ENCODE results near the gene C1RL.
"Not testable (repeated sequence)": the region's sequence is repeated elsewhere in the genome, so short reads cannot be mapped to it uniquely, and the experiment has no call there.

Gene C1RL

DNA sequence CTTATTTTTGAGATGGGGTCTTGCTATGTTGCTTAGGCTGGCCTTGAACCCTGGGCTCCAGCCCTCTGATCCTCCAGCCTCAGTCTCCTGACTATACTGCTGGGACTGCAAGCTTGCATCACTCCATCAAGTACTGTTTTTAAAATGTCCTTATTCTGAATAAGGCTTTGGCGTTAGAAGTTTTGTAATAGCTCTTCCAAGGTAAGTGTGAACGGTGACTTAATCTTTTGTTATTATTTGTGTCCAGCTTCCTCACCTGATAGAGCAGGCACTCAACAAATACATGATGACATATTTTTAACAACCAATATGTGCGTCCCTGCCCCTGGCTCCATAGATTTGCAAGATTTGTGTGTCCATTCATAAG is 1.4 kb downstream of the C1RL start:
- Histone ChIP-seq H3K36me3 (ENCODE audit: insufficient read depth, low read length) (no peaks in the 10 kb centered on the region; the same call in 1 of the 2 replicates), H3K27ac (ENCODE audit: low read depth, low read length, poor library complexity, severe bottlenecking) (no peak overlapping the region), H3K9me2 (ENCODE audit: low read depth, low read length) (no peaks in the 10 kb centered on the region), H2AFZ (ENCODE audit: low read length) (no peak overlapping the region), H3K9me3 (ENCODE audit: low read length) (peaks cover 8% of the 10 kb centered on the region; the same call in 1 of the 2 replicates), H3F3A (ENCODE audit: insufficient read depth, low read length) (no peaks in the 10 kb centered on the region), H3K9ac (ENCODE audit: low read length) (no peak overlapping the region), H3K4me2 (ENCODE audit: low read length) (no peak overlapping the region), H3K79me2 (ENCODE audit: insufficient read depth, low read length) (no peaks in the 10 kb centered on the region), H3K4me1 (ENCODE audit: insufficient read depth, low read length, severe bottlenecking) (peaks cover 7% of the 10 kb centered on the region), H3K4me3 (ENCODE audit: low read depth, low read length, poor library complexity, severe bottlenecking) (no peak overlapping the region), H4K20me1 (ENCODE audit: insufficient read depth, low read length) (no peaks in the 10 kb centered on the region), H3K27me3 (ENCODE audit: insufficient read depth, low read length) (no peaks in the 10 kb centered on the region; the same call in 1 of the 2 replicates)
- TF ChIP-seq, protein P1, sequence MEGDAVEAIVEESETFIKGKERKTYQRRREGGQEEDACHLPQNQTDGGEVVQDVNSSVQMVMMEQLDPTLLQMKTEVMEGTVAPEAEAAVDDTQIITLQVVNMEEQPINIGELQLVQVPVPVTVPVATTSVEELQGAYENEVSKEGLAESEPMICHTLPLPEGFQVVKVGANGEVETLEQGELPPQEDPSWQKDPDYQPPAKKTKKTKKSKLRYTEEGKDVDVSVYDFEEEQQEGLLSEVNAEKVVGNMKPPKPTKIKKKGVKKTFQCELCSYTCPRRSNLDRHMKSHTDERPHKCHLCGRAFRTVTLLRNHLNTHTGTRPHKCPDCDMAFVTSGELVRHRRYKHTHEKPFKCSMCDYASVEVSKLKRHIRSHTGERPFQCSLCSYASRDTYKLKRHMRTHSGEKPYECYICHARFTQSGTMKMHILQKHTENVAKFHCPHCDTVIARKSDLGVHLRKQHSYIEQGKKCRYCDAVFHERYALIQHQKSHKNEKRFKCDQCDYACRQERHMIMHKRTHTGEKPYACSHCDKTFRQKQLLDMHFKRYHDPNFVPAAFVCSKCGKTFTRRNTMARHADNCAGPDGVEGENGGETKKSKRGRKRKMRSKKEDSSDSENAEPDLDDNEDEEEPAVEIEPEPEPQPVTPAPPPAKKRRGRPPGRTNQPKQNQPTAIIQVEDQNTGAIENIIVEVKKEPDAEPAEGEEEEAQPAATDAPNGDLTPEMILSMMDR (IDR thresholded peaks at IDR 0.05; ENCODE audit: low read length): no peak
- no peak for TF ChIP-seq EZH2 (IDR thresholded peaks at IDR 0.05; ENCODE audit: borderline replicate concordance, low read length)

DNA sequence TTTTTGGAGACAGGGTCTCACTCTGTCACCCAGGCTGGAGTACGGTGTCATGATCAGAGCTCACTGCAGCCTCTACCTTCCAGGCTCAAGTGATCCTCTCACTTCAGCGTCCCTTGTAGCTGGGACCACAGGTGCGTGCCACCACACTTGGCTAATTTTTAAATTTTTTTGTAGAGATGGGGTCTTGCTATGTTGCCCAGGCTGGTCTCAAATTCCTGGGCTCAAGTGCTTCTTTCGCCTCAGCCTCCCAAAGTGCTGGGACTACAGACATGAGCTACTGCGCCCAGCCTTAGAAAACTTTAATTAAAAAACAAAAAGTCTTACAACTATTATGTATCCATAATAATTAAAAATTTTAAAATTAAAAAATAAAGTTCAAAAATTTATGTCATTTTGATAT is 1.8 kb downstream of the C1RL start:
- H2AFZ ChIP-seq (ENCODE audit: low read length); H3K4me1 ChIP-seq (ENCODE audit: insufficient read depth, low read length, severe bottlenecking); H3K9me3 ChIP-seq (ENCODE audit: low read length); H3K27me3 ChIP-seq (ENCODE audit: insufficient read depth, low read length); H3K4me2 ChIP-seq (ENCODE audit: low read length); H3K79me2 ChIP-seq (ENCODE audit: insufficient read depth, low read length); H3K4me3 ChIP-seq (ENCODE audit: low read depth, low read length, poor library complexity, severe bottlenecking); H4K20me1 ChIP-seq (ENCODE audit: insufficient read depth, low read length); H3K9me2 ChIP-seq (ENCODE audit: low read depth, low read length); H3K36me3 ChIP-seq (ENCODE audit: insufficient read depth, low read length); H3K9ac ChIP-seq (ENCODE audit: low read length); H3F3A ChIP-seq (ENCODE audit: insufficient read depth, low read length); H3K27ac ChIP-seq (ENCODE audit: low read depth, low read length, poor library complexity, severe bottlenecking): not testable (repeated sequence)

DNA sequence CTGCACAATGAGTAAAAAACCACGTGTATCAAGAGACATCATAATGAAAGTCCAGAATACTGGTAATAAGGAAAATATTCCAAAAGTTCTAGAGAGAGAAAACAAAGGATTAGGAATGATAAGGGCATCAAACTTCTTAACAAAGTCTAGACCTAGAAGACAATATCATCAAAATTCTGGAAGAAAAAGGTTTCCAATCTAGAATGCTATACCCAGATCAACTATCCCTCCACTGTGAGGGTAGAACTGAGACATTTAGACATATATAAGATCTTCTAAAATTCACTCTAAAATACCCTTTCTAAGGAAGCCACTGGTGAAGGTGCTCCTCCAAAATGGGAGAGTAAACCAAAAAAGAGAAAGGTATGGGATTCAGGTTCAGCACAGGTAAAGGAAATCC is 2.9 kb downstream of the C1RL start:
- no peak overlapping the region for H3K27ac ChIP-seq (ENCODE audit: low read depth, low read length, poor library complexity, severe bottlenecking)
- peaks cover 7% of the 10 kb centered on the region for H3K4me1 ChIP-seq (ENCODE audit: insufficient read depth, low read length, severe bottlenecking)
- TF ChIP-seq EZH2 (IDR thresholded peaks at IDR 0.05; ENCODE audit: borderline replicate concordance, low read length): no peak
- TF ChIP-seq, protein P1 (IDR thresholded peaks at IDR 0.05; ENCODE audit: low read length): no peak
- no peaks in the 10 kb centered on the region for H3F3A ChIP-seq (ENCODE audit: insufficient read depth, low read length)
- no peak overlapping the region for H3K9ac ChIP-seq (ENCODE audit: low read length)
- H3K9me2 ChIP-seq (ENCODE audit: low read depth, low read length): no peaks in the 10 kb centered on the region
- H3K36me3 ChIP-seq (ENCODE audit: insufficient read depth, low read length): no peaks in the 10 kb centered on the region; the same call in 1 of the 2 replicates
- H3K4me3 ChIP-seq (ENCODE audit: low read depth, low read length, poor library complexity, severe bottlenecking): no peak overlapping the region
- no peaks in the 10 kb centered on the region for H4K20me1 ChIP-seq (ENCODE audit: insufficient read depth, low read length)
- no peaks in the 10 kb centered on the region for H3K79me2 ChIP-seq (ENCODE audit: insufficient read depth, low read length)
- H2AFZ ChIP-seq (ENCODE audit: low read length): no peak overlapping the region
- H3K27me3 ChIP-seq (ENCODE audit: insufficient read depth, low read length): no peaks in the 10 kb centered on the region; the same call in 1 of the 2 replicates
- no peak overlapping the region for H3K4me2 ChIP-seq (ENCODE audit: low read length)
- H3K9me3 ChIP-seq (ENCODE audit: low read length): peaks cover 8% of the 10 kb centered on the region; the same call in 1 of the 2 replicates

DNA sequence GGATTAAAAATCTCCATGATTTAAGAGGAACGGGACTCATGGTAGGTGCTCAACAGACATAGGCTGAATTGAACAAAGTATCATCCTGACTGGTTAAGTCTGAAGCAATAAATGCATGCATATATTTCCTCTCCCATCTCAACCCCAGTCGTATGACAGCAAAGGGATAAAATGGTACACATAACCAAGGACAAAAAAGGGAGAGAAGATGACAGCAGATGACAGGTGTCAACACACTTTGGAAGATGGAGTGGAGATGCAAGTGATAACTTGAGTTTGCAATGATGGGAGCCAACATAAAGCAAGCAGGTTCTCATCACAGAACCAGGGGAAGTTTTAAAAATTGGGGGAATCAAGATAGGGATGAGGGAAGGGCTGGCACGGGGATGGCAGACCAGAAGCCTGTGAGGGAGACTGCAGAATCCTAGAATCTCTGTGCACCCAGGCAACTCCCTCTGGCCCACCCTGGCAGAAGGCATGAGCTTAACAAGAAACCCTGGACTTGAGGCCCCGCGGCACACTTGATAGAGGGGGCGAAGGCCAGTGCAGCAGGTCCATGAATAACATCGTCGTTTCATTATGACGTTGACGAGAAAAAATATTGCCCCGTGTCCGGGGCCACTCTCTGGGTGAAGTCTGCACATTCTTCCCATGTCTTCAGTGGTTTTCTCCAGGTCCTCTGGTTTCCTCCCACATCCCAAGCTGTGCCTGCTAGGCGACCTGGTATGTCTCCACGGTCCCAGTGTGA is 5.0 kb downstream of the C1RL start:
- Histone ChIP-seq H3K9me3 (ENCODE audit: low read length) (peaks cover 8% of the 10 kb centered on the region; the same call in 1 of the 2 replicates), H3K36me3 (ENCODE audit: insufficient read depth, low read length) (no peaks in the 10 kb centered on the region; the same call in 1 of the 2 replicates)
- TF ChIP-seq EZH2 (IDR thresholded peaks at IDR 0.05; ENCODE audit: borderline replicate concordance, low read length): no peak
- TF ChIP-seq, protein P1 (IDR thresholded peaks at IDR 0.05; ENCODE audit: low read length): no peak

More for the DNA sequence above, 5.0 kb downstream of the C1RL start:
- Histone ChIP-seq H3K4me3 (ENCODE audit: low read depth, low read length, poor library complexity, severe bottlenecking) (no peak overlapping the region), H4K20me1 (ENCODE audit: insufficient read depth, low read length) (no peaks in the 10 kb centered on the region), H3F3A (ENCODE audit: insufficient read depth, low read length) (no peaks in the 10 kb centered on the region), H3K9ac (ENCODE audit: low read length) (no peak overlapping the region), H3K4me2 (ENCODE audit: low read length) (no peak overlapping the region), H3K9me2 (ENCODE audit: low read depth, low read length) (no peaks in the 10 kb centered on the region), H2AFZ (ENCODE audit: low read length) (no peak overlapping the region), H3K27ac (ENCODE audit: low read depth, low read length, poor library complexity, severe bottlenecking) (no peak overlapping the region), H3K4me1 (ENCODE audit: insufficient read depth, low read length, severe bottlenecking) (peaks cover 7% of the 10 kb centered on the region), H3K27me3 (ENCODE audit: insufficient read depth, low read length) (no peaks in the 10 kb centered on the region; the same call in 1 of the 2 replicates), H3K79me2 (ENCODE audit: insufficient read depth, low read length) (no peaks in the 10 kb centered on the region)
